Mucosa of descending colon (tissue), 3 donors: ENCODE data around the gene RHBDL1. TPM values are rescaled to one million over a fixed set of nuclear protein-coding genes. Genes with fewer than 3 reads are reported as not detected.

Experiments
- ATAC-seq: fragments of 200-7000 bp; cut with Tn5 transposase; one replicate; pipeline ENCODE4 v1.9.1; 2020; ENCODE audit warnings: mild to moderate bottlenecking, moderate library complexity
- DNase-seq, 3 donors: peaks; one replicate each; pipeline ENCODE4 v3.0.0-alpha.2; 2020
- H3K36me3 ChIP-seq: fragments of 200-600 bp; one replicate; pipeline ENCODE4 v1.8.0; 2021; ENCODE audit warnings: low read depth, mild to moderate bottlenecking
- H3K4me1 ChIP-seq: fragments of 200-600 bp; one replicate; pipeline ENCODE4 v1.8.0; 2021; ENCODE audit warnings: low read depth, mild to moderate bottlenecking
- H3K4me3 ChIP-seq: fragments of 200-600 bp; one replicate; pipeline ENCODE4 v1.8.0; 2021; ENCODE audit warnings: mild to moderate bottlenecking
- H3K9me3 ChIP-seq: fragments of 200-600 bp; one replicate; pipeline ENCODE4 v1.8.0; 2021; ENCODE audit warnings: mild to moderate bottlenecking
- CTCF ChIP-seq: fragments of 200-600 bp; IDR thresholded peaks from one replicate; pipeline ENCODE4 v1.8.0; 2022; ENCODE audit warnings: antibody characterized with exemption, mild to moderate bottlenecking
- intact Hi-C, 2 donors: fragments of 100-400 bp; cut with DNase I in 1 of 2; cut with micrococcal nuclease in 1 of 2; formaldehyde crosslinking; loops; one replicate each; pipeline versions ENCODE4 v1.11.0 to v1.11.1; 2022; cut with DNase I, micrococcal nuclease
- total RNA-seq, 3 donors: library from RNA; stranded (reverse); fragmentation: NEBNext Ultra II Directional in 2 of 3; extraction: Animal tissue kit (Norgen Biotek cat#: 25700) in 2 of 3; gene quantifications; one replicate each; pipeline versions ENCODE4 v1.2.1 to v1.2.4, GENCODE V29; 2021 to 2023
- donor health status: DM: no; HTN: no; CAD: no; lungs with moderate emphysema.
- donor health status: DM: no; HTN: no; CAD: no.
- donor health status: DM: no; HTN: yes; CAD: no.

Gene RHBDL1
- total RNA-seq, 3 donors from 2014 or later = 2.8 to 3.4 (median 3.0) TPM

- Histone ChIP-seq H3K4me1 (peaks cover 2% of the 10 kb centered on the region), H3K36me3 (no peaks in the 10 kb centered on the region), H3K9me3 (no peaks in the 10 kb centered on the region), H3K4me3 (no peak overlapping the region)
- ATAC-seq = no peak
- intact Hi-C loops = no loop called here
- DNase-seq = no peak
- TF ChIP-seq CTCF = no peak
Observed at GRCh38 chr16:706189-707061, 31.0 kb downstream of the RHBDL1 start.

- peak; percentile 15 for ATAC-seq
- Histone ChIP-seq H3K9me3 (no peaks in the 10 kb centered on the region), H3K4me1 (peaks cover 2% of the 10 kb centered on the region), H3K36me3 (no peaks in the 10 kb centered on the region), H3K4me3 (no peak overlapping the region)
- TF ChIP-seq CTCF = no peak
- no peak for DNase-seq
- intact Hi-C loops = no loop called here
Observed at GRCh38 chr16:707062-707538, 31.6 kb downstream of the RHBDL1 start.

- intact Hi-C loops = no loop called here
- H3K9me3 ChIP-seq = no peaks in the 10 kb centered on the region
- DNase-seq = no peak
- H3K36me3 ChIP-seq = no peaks in the 10 kb centered on the region
- no peak for TF ChIP-seq CTCF
- no peak for ATAC-seq
- no peak overlapping the region for H3K4me3 ChIP-seq
- H3K4me1 ChIP-seq = peaks cover 2% of the 10 kb centered on the region
Observed at GRCh38 chr16:708019-708418, 32.5 kb downstream of the RHBDL1 start.

- no peaks in the 10 kb centered on the region for H3K36me3 ChIP-seq
- no peak overlapping the region for H3K4me3 ChIP-seq
- DNase-seq (no peak), ATAC-seq (no peak)
- peaks cover 2% of the 10 kb centered on the region for H3K4me1 ChIP-seq
- no peaks in the 10 kb centered on the region for H3K9me3 ChIP-seq
- intact Hi-C loops = no loop called here
- TF ChIP-seq CTCF = no peak
Observed at GRCh38 chr16:708959-709358, 33.5 kb downstream of the RHBDL1 start.

- peaks cover 2% of the 10 kb centered on the region for H3K4me1 ChIP-seq
- DNase-seq (no peak), ATAC-seq (no peak)
- no peak overlapping the region for H3K4me3 ChIP-seq
- H3K36me3 ChIP-seq = no peaks in the 10 kb centered on the region
- no peaks in the 10 kb centered on the region for H3K9me3 ChIP-seq
- TF ChIP-seq CTCF = no peak
- intact Hi-C loops = loop anchor here in 1 of 2 donors (10.0 kb wide), 1 partner anchor 345 kb away; no protein-coding TSS in a partner anchor
Observed at GRCh38 chr16:709566-710499, 34.4 kb downstream of the RHBDL1 start.
